ENCODE data around the gene LRP1B.

The LRP1B gene

DNA sequence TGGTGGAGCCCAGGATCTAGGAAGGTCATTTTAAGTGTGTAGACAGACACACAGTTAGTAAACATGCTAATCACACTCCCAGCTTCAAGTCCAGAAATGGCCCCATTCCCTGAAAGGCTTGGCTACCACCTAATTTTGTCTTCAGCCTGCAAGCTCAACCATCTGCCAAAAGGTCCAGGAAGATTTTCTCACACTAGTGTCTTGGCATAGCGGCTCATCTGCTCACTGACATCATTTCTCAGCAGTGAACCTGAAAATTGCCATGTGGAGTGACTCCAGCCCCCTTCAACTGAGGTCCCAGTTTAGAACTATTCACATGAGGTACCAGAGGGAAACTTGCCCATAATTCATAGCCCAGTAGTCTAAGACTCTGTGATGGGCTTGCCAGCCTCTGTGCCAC lies 748.9 kb downstream of the LRP1B start:
- DNase-seq: no peak

DNA sequence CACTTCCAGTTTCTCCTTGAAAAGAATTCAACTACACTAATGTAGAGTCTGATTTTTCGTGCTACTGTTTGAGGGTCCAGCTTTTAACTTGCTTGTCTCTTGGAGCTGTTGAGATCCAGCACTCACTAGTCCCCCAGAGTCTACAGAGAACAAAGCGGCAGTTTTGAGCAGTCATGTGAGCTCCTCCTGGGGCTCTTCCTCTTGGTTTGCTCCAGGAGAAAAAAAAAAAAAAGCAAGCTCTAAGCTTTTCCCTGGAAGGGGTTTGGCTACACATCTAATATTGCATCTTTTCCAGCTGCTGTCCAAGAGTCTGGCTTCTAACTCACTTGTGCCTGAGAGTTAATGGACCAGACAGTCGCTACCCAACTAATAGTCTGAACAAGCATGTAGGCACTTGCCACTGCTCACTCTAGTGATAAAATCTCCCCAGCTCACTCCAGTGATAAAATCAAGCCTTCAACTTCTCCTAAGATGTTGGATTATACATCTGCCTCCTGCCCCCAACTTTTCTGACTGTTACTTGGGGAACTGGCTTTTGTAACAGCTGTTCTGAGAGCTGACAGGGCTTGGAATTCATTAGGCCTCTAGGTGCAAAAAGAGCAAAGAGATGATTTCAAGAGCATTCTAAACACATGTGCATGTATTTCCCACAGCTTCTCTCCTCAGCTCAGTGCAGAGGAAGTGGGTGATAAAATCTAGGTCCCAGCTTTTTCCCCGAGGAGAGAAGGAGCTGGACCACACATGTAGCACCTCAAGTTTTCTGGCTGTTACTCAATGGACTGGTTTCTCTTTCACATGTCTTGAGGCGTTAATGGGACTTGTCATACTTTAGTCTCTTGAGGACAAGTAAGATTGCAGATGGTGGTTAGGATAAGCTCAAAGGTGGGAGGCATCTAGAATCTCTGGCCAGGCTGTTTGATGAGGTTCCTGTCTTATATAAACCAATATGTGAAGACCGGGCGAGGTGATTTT lies 750.5 kb downstream of the LRP1B start:
- no peak for DNase-seq

DNA sequence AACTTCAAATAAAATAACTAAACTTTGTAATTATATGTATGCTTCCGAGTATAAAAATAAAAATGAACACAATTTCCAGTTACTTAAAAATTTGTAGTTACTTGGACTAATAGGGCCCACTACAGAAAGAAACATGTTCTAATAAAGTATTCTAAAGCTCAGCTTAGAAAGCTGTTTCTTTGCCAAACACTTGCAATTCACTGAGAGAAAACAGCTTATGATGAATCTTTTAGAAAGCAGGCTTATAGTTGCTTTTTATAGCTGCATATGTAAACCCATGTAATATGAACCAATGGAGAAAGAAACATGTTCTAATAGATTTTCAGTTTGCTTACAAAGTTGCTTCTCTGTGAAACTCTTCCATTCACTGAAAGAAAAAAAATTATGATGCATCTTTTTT lies 766.0 kb downstream of the LRP1B start:
- no peak for DNase-seq

DNA sequence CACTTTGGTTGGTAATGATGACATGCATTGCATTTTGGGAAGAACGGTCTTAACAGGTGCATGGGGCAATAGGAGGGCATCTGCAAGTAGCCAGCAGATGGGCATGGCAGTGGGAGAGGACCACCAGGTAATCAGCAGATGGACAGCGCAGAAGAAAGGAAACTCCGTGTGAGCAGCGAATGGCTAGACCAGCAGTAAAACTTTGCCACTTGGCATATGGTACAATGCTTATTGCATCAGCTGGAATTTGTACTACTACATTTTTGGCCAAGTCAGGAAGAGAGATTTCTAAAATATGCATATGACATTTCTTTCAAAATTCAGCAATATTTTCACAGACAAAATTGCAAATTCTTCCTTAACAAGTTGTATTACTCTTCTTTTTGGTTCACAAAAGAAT lies 768.5 kb downstream of the LRP1B start:
- DNase-seq: no peak

DNA sequence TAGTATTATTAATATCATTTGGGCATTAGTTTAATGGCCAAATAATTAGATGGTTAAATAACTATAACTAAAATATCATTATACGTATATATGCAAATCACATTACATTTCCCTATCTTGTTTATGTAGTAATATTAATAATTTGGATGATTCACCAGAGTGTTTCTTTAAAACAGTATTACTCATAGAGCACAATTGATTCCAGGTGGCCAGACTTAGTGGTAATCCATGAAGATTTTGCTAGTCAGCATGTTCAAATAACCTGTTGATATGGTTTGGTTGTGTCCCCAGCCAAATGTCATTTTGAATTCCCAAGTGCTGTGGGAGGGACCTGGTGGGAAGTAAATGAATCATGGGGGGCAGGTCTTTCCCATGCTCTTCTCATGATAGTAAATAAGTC lies 782.3 kb downstream of the LRP1B start:
- DNase-seq: no peak

DNA sequence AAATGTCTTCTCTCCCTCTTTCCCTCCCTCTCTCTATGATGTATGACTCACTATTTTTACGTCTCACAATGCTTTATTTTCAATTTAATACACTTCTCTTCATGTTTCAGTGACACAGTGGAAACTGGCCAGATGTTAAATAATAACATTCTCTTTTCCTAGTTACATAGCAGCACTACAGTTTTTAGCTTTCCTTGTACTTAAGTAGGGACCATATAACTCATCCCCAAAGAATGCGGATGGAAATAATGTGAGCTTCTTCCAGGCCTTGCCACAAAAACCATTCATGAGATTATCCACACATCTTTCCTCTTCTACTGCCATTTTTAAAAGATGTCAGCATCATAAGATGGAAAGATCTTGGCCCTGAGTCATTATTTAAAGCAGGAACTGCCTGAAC lies 789.4 kb downstream of the LRP1B start:
- DNase-seq: no peak

DNA sequence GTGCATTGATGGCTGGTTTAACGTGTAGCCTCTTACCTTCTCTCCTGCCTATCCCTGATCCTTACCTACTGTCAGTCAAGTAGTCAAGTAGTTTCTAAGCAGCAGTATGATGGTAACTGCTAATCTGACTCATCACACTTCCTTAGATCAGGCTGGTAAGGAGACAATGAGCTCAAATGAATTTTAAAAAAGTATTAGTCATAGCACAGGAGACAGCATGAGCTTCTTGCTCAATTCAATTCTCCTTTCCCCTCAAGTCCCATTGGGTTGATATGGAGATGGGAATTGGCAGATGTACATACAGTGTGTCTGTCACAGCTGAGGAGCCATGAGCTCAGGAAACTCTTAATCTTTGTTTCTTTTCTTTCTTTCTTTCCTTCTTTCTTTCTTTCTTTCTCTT lies 799.7 kb downstream of the LRP1B start:
- no peak for DNase-seq

DNA sequence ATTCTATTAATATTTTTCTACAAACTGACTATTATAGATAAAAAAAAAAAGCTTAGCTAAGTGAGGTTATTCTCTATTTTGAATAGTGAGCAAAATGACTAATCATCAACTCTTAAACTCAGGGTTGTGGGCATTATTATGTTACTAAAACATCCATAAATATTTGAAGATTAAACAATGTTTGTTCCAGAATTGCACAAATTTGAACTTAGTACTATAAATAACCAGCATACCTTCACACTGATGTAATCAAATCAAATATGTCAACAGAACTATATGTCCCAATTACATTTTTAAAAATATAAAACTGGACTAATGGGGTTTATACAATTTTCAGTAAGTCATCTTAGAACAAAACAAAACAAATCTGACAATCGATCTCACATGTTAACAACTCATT lies 800.9 kb downstream of the LRP1B start:
- DNase-seq: no peak

DNA sequence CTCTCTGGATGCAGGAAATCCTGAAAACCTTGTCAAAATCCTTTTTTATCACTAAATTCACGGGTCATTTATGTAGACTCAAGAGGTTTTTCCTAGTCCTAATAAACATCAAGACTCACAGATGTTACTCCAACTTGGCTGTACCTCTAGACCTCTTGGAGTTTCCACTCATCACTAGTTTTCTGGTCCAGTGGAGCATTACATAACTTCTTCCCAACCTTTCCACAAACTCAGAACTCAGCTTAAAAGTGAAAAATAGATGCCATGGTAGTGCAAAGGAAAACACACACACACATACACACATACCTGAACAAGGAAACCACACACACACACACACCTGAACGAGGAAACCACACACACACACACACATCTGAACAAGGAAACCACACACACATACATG lies 807.2 kb downstream of the LRP1B start:
- no peak for DNase-seq

DNA sequence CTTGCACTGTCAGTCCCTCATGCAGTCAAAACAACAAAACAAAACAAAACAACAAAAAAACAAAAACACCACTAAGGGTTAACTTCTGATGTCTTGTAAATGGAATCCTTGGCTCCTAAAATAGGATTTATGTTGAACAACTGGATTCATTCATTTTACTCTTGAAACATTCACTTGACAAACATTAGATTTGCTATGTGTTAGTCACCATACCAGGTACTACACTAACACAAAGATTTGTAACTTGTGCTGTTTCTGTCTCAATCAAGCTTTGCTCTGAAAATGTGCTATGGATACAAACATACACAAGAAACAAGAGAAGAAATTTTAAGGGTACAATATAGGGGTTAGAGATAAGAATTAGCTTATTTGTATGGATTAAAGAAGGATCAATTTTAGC lies 812.8 kb downstream of the LRP1B start:
- DNase-seq: no peak

DNA sequence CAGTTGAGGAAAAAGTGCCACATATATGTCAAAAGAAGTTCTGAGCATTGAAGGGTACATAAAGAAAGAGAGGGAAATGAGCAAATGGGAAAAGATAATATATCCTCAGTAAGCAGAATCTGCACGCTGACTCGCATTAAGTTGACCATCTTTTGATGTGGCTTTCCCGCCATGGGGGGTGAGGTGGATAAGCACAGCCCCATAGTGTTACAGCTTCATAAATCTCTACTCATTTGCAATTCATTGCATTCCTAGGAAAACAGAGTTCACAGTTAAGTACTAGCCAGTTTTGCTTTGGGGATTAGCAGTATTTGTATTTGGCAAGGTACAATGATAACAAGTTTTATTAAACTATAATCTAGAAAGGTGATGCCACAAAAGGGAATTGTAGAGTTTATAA lies 814.2 kb downstream of the LRP1B start:
- no peak for DNase-seq

DNA sequence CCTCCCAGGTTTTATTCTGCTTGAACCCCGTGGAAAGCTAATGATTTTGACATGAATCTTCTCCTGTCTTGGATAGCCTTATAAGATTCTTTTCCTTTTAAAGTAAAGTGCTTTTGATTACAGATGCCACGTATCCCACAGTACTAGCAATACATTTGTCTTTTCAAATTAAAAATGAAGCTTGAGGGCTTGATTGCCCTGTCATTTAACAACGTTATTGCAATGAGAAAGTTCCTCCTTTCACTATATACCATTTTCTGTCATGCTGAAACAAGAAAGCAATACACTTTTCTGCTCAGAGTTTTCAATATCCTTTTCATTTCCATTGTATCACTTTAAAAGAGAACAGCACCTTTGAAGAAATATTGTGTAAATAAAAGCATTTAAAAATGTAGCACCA lies 814.7 kb downstream of the LRP1B start:
- no peak for DNase-seq

DNA sequence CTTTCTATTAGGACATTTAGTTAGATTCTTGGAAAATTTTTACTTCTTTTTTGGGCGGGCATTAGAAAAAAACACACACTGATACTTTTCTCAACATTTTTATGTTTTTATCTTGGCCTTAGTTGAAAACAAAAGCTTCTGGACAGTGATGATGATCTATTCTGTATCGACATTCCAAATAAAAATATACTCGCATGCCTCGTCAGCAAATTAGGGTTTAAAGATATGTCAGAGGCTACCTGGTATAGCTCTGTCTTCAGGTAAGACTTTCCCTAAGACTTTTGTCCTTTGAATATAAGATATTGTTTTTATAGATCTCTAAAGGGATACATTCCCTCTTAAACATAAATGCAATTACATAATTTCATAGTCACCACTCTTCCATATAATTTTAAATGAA lies 816.8 kb downstream of the LRP1B start:
- no peak for DNase-seq

DNA sequence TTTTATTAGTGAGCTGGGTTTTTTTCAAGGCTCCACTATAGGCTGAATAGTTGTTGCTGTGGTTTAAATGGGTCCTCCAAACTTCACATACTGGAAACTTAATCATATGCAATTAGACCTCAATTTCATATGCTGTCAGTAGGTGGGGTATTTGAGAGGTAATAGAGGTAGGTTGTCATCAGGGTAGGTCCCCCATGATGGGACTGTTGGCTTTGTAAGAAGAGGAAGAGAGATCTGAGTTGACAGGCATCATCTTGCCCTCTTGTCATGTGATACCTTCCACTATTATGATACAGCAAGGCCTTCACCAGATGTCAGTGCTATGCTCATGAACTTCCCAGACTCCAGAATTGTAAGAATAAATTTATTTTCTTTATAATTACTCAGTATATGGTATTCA lies 819.4 kb downstream of the LRP1B start:
- DNase-seq: no peak

DNA sequence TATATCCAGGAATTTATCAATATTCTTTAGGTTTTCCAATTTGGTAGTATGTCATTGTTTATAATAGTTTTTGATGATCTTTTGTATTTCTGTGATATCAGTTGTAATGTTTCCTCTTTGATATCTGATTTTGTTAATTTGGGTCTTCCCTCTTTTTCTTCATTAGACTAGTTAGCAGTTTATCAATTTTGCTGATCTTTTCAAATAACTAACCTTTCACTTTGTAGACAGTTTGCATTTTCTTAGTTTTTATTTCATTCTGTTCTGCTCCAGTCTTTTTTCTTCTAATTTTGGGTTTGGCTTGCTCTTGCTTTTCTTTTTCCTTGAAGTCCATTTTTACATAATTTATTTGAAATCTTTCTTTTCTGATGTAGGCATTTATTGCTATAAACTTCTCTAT lies 824.4 kb downstream of the LRP1B start:
- DNase-seq: no peak

DNA sequence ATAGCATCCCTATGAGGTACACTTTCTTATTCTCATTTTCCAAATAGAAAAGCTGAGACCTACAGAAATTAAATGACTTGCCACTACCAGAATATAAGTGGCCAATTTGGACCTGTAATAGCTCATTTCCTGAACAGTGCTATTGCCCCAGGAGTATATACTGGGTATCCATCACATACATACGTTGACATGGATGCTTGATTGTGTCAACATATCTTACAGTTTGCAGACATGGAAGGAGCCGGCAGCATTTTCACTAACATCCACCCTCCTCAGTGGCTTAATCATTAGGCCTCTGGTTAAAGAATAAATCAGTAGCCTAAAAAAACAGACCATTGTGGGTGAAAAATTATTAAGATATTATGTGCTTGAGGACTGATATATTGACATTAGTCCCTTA lies 829.3 kb downstream of the LRP1B start:
- DNase-seq: no peak

DNA sequence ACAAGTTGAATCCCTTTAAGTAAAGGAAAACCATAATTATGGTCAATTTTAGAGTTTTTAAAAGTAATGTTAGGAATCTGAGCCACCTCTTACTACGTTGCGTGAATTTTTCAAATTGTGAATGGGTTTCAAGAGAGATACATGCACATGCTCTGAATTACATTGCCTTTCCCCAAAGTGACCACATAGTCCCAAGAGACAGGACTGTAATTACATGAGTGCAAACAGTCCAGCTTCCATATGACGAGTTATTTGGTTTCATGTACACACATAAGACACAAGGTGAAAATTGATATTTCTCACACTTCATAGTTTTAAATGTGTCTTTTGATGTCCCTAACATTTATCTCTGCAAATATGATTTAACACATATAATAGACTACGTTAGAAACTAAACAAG lies 850.8 kb downstream of the LRP1B start:
- DNase-seq: no peak

DNA sequence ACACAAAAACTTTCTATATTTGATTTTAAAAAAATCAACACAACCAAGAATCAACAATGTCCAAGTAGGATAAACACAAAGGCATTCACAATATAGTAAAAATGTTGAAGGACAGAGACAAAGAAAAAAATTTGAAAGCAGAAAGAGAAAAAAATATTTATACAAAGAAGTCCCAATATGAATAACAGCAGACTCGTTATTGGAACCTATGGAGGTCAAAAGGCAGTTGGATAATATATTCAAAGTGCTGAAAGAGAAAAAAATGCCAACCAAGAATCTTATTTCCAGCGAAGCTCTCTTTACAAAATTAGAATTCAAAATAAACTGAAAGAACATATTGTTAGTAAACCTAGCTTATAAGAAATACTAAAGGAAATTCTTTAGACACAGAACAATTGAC lies 859.5 kb downstream of the LRP1B start:
- no peak for DNase-seq

DNA sequence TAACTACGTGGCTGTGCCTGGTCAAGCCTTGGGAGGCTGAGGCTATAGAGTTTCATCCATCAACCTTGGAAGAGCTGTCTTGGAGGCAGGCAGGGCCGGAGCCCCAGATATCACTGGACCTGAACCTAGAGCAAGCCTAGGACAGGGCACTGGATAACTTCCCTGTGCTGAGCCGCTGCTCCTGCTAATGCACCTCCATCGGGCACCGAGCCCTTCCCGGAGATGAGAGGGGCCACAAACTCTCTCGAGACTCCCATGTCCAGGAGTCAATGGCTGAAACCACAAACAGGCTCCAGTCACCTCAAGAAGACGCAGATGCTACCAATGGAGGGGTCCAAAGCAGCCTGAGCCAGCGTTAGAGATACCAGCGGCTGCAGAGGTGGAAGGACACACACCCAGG lies 866.0 kb downstream of the LRP1B start:
- DNase-seq: no peak

DNA sequence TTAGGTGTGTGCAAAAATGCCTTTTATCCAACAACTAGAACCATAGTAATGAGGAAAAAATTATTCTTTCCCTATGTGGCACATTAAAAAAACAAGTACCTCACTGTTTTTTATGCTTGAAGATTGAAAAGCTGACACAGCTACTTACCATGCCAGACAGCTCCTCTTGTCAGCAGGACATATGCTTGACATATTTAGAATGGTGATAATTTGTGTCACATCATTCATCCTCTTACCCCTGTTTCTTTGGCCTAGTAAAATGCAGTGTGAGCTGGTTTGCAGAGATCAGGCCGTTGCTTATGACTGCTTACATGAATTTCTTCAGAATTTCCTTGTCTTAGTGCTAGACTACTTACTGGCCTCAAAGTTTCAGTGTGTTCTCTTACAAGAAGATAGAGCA lies 869.9 kb downstream of the LRP1B start:
- DNase-seq: no peak

DNA sequence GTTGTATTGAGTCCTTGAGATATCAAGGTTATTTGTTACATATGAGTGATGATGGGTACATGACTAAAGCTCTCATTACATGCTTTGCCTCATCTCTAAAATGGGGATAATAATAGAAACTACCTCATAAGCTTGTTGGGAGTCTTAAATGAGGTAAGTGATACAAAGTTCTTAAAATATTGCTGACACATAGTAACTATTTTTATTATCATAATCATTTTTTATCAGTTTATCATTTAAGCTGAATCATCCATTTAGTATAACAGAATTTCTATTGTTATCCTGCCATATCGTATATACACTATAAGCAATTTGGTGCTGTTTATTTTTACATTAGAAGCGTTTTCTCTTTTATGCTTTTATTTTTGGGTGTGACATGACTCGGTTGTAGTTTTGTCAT lies 871.1 kb downstream of the LRP1B start:
- no peak for DNase-seq

DNA sequence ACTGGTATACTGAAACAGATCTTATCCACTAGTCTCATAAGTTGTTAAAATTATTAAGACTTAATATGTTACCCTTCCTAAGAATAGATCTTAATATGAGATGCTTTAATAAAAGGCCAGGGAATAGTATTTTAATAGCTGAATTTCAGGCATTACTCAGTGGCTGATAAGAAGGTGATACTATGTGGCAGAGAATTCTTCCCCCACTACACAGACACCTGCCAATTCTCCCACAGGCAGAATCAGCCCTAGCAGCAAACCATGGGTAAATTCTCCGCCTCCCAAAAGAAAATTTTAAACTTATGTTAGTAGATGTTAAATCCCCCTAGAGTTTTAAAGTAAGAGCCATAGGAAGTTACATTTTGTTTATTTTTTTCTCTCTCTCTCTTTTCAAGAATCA lies 888.8 kb downstream of the LRP1B start:
- no peak for DNase-seq

DNA sequence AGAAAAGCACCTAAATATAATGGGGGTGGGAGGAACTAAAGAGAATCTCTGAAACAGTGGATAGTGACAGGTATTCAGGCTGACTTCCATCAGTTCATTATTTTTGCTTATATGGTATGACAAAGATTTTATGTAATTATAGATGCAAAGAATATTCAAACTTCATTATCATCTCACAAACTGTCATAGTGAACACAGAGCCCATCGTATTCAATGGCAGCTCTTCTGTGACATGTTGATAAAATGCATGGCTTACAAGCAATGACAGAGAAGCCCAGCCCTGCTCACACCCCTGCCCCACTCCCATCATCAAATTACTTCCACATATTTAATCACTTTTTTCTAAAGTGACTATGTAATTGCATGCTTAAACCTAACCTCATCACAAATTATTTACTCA lies 904.3 kb downstream of the LRP1B start:
- DNase-seq: no peak

DNA sequence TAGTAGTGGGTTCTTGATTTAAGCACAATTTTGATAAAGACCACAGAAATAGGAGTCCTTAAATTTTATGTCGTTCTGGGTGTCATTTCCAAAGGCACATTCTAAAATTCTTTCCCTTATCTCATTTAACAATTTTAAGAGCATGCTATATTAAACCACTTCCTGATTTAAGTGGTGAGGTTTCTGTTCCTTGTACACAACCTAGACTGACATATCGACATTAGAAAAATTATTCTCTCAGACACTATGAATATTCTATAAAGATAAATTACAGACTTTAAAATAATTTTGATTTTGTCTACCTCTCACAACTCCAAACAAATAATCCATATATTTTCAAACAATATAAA lies 923.8 kb downstream of the LRP1B start:
- DNase-seq: no peak

DNA sequence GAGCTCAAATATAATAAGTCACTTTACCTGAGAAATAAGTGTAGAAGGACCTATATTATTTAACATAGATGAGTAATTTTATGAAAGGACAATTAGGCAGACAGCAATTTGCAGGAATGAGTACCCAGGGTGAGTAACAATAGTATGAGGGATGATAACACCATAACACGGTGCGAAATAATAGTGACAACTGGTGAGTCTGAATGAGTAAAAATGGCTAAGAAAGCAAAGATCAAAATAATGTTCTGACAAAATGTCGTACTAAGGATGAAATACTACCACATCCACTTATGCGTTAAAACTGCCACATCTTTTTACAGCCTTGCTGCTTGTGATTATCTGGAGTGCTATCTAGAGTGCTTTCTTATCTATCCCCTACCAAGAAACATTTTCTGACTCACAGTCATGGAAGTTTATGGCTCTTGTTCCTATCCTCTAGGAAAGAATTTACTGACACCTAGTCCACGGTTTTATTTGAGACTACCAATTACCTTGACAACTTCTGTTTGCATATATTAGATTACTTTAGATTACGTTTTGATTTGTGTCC lies 929.7 kb downstream of the LRP1B start:
- no peak for DNase-seq

Data from CD4-positive, alpha-beta T cell treated with Interleukin-17A for 4 hours (primary cell).